ENCODE data around the gene FUT2.
A peak's percentile ranks its signal among the peaks of the same experiment; 100 is the strongest.

Gene FUT2

GRCh38 chr19:48751845-48752495 is 56.2 kb downstream of the FUT2 start:
- H3K4me1 Mint-ChIP-seq: peaks cover 27% of the 10 kb centered on the region
- H3K4me3 Mint-ChIP-seq: peak overlapping the region; percentile 67
- H3K36me3 Mint-ChIP-seq: no peaks in the 10 kb centered on the region
- peak overlapping the region; percentile 65 for H3K27ac Mint-ChIP-seq
- H3K9me3 Mint-ChIP-seq: no peaks in the 10 kb centered on the region
- DNase-seq: peak; percentile 48
- CTCF ChIA-PET: interaction anchor here (0.7 to 1.1 kb wide), 3 partner anchors 13 to 36 kb away, joined by 3 to 4 read pairs (median 3); no protein-coding TSS in a partner anchor
- peaks cover 91% of the 10 kb centered on the region for H3K27me3 Mint-ChIP-seq

- Mint-ChIP-seq H3K9me3 (no peaks in the 10 kb centered on the region), H3K27me3 (peaks cover 83% of the 10 kb centered on the region), H3K4me1 (peaks cover 24% of the 10 kb centered on the region), H3K4me3 (peak within 1 kb of the TSS; percentile 67), H3K27ac (peak within 1 kb of the TSS; percentile 65), H3K36me3 (no peaks in the 10 kb centered on the region)
- peak; percentile 55 for DNase-seq
- CTCF ChIA-PET: interaction anchor here (0.7 to 1.1 kb wide), 3 partner anchors 14 to 35 kb away, joined by 3 to 4 read pairs (median 3); no protein-coding TSS in a partner anchor
Observed at GRCh38 chr19:48752496-48753365, 57.0 kb downstream of the FUT2 start, which contains the start of gene FUT1. TSS of gene FUT1 (minus strand) at chr19:48752641. CDS start at chr19:48751281, 1,360 bp downstream.

- Mint-ChIP-seq H3K4me3 (no peak within 1 kb of the TSS), H3K4me1 (peaks cover 27% of the 10 kb centered on the region), H3K27me3 (peaks cover 69% of the 10 kb centered on the region), H3K36me3 (no peaks in the 10 kb centered on the region), H3K27ac (no peak within 1 kb of the TSS), H3K9me3 (no peaks in the 10 kb centered on the region)
- DNase-seq: no peak
- CTCF ChIA-PET: no interaction called here
Observed at GRCh38 chr19:48755084-48755641, 59.4 kb downstream of the FUT2 start, which contains the start of gene FGF21. TSS of gene FGF21 (plus strand) at chr19:48755524. CDS start at chr19:48756237, 713 bp downstream.
